Adrenal gland (tissue), 5 donors: Measurements from ENCODE around the gene DMTF1.

Experiments used
- CTCF ChIP-seq, 6 experiments: fragments of 450-650 bp in 4 of 6; fragments of 200-600 bp in 2 of 6; sonication (generic) in 1 of 6; IDR thresholded peaks; 1 replicate in 5 of 6; 2 replicates in 1 of 6; pipeline versions ENCODE4 v1.5.1 to v1.8.0; 2016 to 2021; ENCODE audit warnings: antibody characterized with exemption in 6 of 6, mild to moderate bottlenecking in 2 of 6, moderate library complexity in 1 of 6
- POLR2A ChIP-seq, 2 donors: fragments of 450-650 bp; IDR thresholded peaks; one replicate each; pipeline ENCODE4 v1.6.1; 2017; ENCODE audit warnings: antibody characterized with exemption in 2 of 2, mild to moderate bottlenecking in 2 of 2, moderate library complexity in 1 of 2
- donor health status: DM: no; HTN: no; CAD: no.

GRCh38 chr7:87204933-87205332 is 52.7 kb downstream of the DMTF1 start:
- TF ChIP-seq POLR2A (IDR thresholded peaks at IDR 0.05) (no peak), CTCF (IDR thresholded peaks at IDR 0.05) (no peak)
